Stimulated activated CD4-positive, alpha-beta T cell treated with anti-CD3 and anti-CD28 coated beads, Interleukin-12 subunit alpha, Interleukin-12 subunit beta, amount 100 ng/mL, for 4 hours (primary cell): ENCODE data around the gene NCAM2.
"Not testable (repeated sequence)": the region's sequence is repeated elsewhere in the genome, so short reads cannot be mapped to it uniquely, and the experiment has no call there.

Experiments
- DNase-seq: peaks from one replicate; pipeline ENCODE4 v3.0.0-alpha.2; 2020

Gene NCAM2

GRCh38 chr21:21345872-21346271, 347.7 kb downstream of the NCAM2 start:
- DNase-seq, result no peak

DNA sequence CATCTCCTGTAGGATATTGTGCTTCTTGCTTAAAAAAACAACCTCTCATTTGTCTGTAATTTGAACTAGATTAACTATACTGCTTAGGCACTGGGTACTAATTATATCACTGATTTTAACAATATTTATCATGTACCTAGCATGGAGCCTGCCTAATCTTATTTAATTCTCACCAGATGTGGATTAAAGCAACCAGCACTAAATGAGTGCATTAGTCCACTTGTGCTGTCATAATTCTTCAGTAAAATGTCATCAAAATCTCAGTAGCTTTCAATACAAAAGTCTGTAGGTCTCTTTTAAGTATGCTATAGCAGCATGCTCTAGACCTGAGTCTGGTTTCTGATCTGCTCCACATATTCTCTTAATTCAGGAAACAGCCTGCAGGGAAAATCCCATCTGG, 368.1 kb downstream of the NCAM2 start:
- no peak for DNase-seq

- DNase-seq, result no peak
These were observed 369.4 kb downstream of the NCAM2 start for GRCh38 chr21:21367583-21367982.

GRCh38 chr21:21373969-21374368, 375.8 kb downstream of the NCAM2 start:
- DNase-seq, result no peak

- no peak for DNase-seq
These were observed 384.9 kb downstream of the NCAM2 start for GRCh38 chr21:21383126-21383525.

- no peak for DNase-seq
These were observed 386.8 kb downstream of the NCAM2 start for GRCh38 chr21:21384977-21385376.

- no peak for DNase-seq
These were observed 387.2 kb downstream of the NCAM2 start for GRCh38 chr21:21385404-21385803.

- no peak for DNase-seq
These were observed 389.7 kb downstream of the NCAM2 start for GRCh38 chr21:21387916-21388315.

- DNase-seq, result no peak
These were observed 395.9 kb downstream of the NCAM2 start for GRCh38 chr21:21394064-21394463.

DNA sequence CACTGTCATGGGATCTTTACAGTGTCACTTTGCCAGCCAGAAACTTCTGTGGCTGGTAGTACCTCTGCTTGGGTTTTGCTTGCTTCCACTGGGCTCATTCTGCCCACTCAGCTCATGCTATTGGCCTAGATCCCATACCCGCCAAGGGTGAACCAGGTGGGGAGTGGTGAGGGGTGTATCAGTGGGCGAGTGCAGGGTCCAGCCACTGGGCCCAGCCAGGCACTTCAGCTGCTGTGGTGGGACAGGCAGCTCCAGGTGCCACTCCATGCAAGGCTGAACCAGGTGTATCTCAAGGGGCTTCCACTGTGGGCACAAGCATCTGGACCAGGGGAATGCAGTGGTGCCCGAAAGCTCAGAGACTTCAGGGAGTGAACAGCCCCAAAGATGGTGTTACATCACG, 398.2 kb downstream of the NCAM2 start:
- no peak for DNase-seq

DNA sequence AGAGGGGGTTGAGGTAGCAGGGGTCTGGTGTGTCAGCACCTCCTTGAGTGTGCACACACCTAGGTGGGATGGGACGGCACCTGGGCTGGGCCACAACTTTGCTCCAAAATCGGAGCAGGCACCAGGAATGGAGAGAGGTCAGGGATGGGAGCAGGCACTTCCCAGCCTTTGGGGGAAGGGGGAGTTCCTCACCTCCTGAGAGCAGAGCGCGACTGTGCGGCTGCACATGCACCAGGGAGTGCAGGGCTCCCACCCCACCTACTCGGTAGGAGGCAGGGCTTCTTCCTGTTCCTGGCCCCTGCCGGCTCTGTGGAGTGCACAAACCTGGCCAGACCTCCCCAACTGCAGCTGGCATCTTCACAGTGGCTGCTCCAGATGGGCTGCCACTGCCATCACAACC, 399.3 kb downstream of the NCAM2 start:
- DNase-seq, result no peak

- DNase-seq, result no peak
These were observed 403.2 kb downstream of the NCAM2 start for GRCh38 chr21:21401444-21401843.

- not testable (repeated sequence) for DNase-seq
These were observed 404.0 kb downstream of the NCAM2 start for GRCh38 chr21:21402187-21402586.

DNA sequence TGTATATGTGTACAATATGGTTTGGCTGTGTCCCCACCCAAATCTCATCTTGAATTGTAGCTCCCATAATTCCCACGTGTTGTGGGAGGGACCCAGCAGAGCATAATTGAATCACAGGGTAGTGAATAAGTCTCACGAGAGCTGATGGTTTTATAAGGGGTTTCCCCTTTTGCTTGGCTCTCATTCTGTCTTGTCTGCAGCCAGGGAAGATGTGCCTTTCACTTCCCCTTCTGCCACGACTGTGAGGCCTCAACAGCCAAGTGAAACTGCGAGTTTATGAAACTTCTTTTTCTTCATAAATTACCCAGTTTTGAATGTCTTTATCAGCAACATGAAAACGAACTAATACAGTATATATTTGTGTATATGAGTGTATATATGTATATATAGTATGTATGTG, 406.1 kb downstream of the NCAM2 start:
- not testable (repeated sequence) for DNase-seq

GRCh38 chr21:21406921-21407320, 408.7 kb downstream of the NCAM2 start:
- no peak for DNase-seq

DNA sequence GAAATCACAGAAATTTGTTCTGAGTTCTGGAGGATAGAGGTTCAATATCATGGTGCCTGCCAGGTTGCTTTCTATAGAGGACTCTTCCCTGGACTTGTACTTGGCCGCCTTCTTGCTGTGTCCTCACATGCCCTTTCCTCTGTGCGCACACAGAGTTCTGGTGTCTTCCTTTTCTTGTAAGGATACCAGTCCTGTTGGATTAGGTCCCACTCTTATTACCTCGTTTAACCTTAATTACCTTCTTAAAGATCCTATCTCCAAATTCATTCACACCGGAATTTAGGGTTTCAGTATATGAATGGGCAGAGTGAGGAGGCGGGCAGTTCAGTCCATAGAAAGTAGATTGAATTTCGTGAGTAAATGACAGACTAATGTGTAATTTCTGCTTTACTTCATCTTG, 413.9 kb downstream of the NCAM2 start:
- DNase-seq, result no peak

GRCh38 chr21:21415741-21416140, 417.5 kb downstream of the NCAM2 start:
- no peak for DNase-seq

DNA sequence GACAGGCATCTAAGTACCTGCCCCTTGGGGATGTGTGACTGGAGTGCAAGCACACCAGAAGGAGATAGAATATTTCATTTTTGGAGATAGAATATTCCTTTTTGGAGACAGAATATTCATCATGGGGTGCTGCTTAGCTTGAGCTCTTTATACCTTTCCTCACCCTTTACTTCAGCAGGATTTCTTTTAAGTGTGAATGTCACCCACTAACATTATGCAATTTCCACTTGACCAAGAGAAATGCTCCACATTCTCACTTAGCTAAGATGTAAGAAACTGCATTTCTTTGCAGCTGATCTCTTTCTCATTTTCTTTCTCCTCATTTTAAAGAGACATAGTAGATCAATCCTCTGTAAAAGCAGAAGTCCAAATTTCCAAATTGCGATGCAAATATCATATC, 436.7 kb downstream of the NCAM2 start:
- no peak for DNase-seq

GRCh38 chr21:21436012-21436534, 437.9 kb downstream of the NCAM2 start:
- DNase-seq, result no peak

DNA sequence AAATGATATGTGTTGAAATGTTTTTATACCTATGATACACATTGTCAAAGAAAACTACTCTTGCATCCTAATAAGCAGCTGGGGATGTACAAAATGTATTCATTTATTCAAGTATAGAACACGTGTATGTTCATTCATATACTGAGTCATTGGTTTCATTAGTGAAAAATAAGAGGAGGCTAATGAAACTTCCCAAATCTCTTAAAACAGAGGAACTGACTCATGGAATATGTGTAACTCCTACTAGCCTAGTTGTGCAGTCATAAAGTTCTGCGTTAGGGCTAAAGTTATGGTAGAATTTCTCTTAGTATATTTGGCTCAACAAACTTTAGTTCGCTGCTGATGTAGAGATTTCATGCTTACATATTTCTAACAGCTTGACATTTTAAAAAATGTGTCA, 441.6 kb downstream of the NCAM2 start:
- DNase-seq, result no peak

- DNase-seq, result no peak
These were observed 458.9 kb downstream of the NCAM2 start for GRCh38 chr21:21457077-21457476.

GRCh38 chr21:21458124-21458631, 460.0 kb downstream of the NCAM2 start:
- no peak for DNase-seq

DNA sequence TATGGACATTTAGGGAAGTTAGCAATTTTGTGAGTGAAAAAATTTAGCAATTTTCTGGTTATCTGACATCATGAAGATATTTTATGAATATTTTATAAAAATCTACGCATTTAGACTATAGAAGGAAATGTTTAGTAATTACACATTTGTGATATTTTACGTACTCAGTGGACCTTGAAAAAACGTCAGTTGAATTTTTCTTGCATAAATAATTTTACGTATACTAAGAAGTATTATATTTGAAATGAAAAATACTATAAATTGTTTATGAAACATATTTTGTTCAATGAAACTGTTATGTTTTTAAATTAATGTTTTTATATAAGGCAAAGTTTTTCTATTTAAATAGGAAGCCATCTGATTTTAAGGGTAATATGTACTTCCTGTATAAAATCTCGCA, 462.8 kb downstream of the NCAM2 start:
- no peak for DNase-seq

DNA sequence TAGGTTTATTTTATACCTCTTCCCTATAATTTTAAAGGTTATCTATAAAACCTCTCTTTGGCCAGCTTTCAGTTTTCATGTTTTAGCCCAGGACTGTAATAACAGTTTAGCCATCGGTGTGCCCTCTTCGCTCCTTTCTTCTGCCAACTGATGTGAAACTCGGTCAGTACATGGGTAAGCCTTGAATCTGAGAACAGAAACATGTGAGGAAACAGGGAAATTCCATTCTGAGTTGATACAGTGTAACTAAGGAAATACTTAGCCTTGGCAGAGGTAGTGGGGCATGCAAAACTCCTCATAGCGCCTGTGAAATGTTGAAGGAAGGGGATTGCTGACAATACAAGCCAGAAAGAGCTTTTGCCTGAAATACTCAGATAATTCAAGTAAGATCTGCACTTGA, 465.2 kb downstream of the NCAM2 start:
- no peak for DNase-seq

- no peak for DNase-seq
These were observed 466.5 kb downstream of the NCAM2 start for GRCh38 chr21:21464684-21465083.

- no peak for DNase-seq
These were observed 468.5 kb downstream of the NCAM2 start for GRCh38 chr21:21466752-21467151.
